ENCODE data around the gene HOXD13. TPM values are rescaled to one million over a fixed set of nuclear protein-coding genes. Genes with fewer than 3 reads are reported as not detected.
A peak's percentile ranks its signal among the peaks of the same experiment; 100 is the strongest.

The HOXD13 gene
- total RNA-seq, 4 donors from 2014 or later = not detected

DNA sequence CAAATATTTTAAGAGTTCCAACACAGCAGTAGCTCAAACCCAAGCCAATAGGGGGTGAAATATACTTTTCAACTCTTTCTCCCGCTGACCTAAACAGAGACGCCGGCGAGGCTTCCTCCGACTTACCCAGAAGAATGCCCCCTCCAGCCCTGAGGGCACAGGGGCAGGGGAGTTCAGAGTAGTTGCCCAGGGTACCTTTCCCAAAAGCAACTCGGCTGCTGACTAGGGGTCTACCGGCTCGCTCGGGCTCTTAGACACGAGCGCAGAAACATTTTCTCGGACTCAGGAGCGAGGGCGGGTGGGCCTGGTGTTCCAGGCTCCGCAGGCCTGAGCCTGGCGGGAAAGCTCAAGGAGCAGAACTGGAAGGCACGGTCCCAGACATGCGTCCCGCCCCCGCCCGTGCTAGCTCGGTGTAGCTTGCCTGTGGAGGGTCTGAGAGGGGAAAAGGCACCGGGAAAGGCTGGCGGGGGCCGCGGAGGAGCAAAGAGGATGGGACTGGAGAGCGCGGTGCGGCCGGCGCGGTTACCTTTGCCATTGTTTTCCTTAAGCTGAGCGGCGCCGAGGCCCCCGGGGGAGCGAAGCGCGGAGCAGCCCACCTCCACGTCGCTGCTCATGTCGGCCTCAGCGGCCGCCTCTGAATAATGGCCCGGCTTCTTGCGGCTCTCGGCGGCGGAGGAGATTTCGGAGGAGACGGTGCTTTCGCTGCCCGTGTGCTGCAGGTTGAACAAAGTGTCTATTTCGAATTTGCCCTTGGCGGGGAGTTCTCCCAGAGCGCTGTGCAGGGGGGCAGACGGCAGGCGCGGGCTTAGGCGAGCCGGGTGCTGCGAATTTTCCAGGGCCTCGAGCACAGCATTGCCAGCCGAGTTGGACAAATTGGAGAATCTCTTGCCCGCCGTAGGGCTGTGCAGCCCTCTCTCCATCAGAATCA is 9.4 kb upstream of the HOXD13 start:
- TF ChIP-seq, protein P1, sequence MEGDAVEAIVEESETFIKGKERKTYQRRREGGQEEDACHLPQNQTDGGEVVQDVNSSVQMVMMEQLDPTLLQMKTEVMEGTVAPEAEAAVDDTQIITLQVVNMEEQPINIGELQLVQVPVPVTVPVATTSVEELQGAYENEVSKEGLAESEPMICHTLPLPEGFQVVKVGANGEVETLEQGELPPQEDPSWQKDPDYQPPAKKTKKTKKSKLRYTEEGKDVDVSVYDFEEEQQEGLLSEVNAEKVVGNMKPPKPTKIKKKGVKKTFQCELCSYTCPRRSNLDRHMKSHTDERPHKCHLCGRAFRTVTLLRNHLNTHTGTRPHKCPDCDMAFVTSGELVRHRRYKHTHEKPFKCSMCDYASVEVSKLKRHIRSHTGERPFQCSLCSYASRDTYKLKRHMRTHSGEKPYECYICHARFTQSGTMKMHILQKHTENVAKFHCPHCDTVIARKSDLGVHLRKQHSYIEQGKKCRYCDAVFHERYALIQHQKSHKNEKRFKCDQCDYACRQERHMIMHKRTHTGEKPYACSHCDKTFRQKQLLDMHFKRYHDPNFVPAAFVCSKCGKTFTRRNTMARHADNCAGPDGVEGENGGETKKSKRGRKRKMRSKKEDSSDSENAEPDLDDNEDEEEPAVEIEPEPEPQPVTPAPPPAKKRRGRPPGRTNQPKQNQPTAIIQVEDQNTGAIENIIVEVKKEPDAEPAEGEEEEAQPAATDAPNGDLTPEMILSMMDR (IDR thresholded peaks at IDR 0.05 in 4 of 5, conservative IDR thresholded peaks at IDR 0.05 in 1 of 5) = no peak
- no peak for TF ChIP-seq POLR2A (IDR thresholded peaks at IDR 0.05)
- H3K4me3 ChIP-seq = peak overlapping the region in 1 of 4 donors; percentile 30
- peaks cover 17 to 33% of the 10 kb centered on the region in 2 donors for H3K4me1 ChIP-seq
- H3K36me3 ChIP-seq = no peaks in the 10 kb centered on the region
- H3K9me3 ChIP-seq = no peaks in the 10 kb centered on the region
- no peak overlapping the region for H3K27ac ChIP-seq
- H3K27me3 ChIP-seq = peaks cover 91 to 96% (median 95%) of the 10 kb centered on the region in 3 donors
- DNase-seq = no peak
- intact Hi-C loops (cut with DNase I; ENCODE audit: low total_unique reads) = loop anchor here (5.0 kb wide), 1 partner anchor 226 kb away; no protein-coding TSS in a partner anchor
- no peak for ATAC-seq
- in situ Hi-C loops (cut with MboI; ENCODE audit: low sequenced_read_pairs in 4 of 4) = loop anchor here in 2 of 4 donors (25.0 kb wide), 1 partner anchor 721 kb away; no protein-coding TSS in a partner anchor

DNA sequence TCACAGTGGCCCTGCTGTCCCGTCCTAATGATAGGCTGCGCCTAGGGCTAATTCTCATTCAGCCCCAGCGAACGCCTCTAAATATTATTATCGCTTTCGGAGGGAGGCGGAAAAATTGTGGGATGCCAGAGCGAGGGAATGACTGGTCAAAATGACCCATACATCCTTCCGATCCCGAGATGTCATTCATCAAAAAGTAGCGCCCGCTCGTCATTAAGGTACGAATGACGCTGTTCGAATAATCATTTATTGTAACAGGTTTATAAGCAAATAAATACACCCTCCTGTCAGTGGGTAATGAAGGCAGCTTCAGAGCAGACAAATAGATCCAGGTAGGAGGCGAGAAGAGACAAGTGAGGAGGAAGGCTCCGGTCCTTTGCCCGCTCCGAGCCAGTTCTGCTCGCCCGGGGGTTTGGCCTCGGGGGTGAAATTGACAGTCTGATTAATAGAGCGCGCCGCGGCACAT is 8.7 kb upstream of the HOXD13 start, which contains the start of gene EVX2:
Gene EVX2, minus strand, starts transcription at position 167 of the 466 bp plus-strand sequence. CDS start 186 bp downstream, outside the sequence.
- TF ChIP-seq POLR2A (IDR thresholded peaks at IDR 0.05) = no peak
- TF ChIP-seq, protein P1 (IDR thresholded peaks at IDR 0.05 in 4 of 5, conservative IDR thresholded peaks at IDR 0.05 in 1 of 5) = no peak

DNA sequence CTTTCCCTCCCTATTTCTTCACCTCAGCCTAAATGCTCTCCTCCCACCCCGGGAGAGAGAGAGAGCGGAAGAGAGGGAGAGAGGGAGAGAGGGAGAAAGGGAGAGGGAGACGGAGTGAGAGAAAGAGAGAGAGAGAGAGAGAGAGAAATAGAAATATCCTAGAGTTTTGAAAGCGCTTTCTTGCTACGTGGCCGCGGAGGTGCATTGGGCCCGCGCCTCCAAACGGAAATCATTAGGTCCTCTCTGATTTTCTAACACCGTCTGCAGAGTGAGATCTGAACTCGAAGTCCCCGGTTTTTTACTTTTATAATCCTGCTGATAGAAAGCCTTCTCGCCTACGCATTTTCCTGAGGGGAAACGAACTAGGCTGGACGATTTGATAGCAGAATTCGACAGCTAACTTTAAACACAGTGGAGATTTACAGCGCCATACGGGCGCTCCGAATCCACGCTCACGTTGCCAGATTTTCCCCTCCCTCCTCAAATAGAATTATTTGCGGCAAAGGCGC is 7.9 kb upstream of the HOXD13 start:
- no peak for ATAC-seq

More for the DNA sequence above, 8.7 kb upstream of the HOXD13 start, which contains the start of gene EVX2:
- peaks cover 15 to 28% of the 10 kb centered on the region in 2 donors for H3K4me1 ChIP-seq
- no peaks in the 10 kb centered on the region for H3K36me3 ChIP-seq
- no peaks in the 10 kb centered on the region for H3K9me3 ChIP-seq
- no peak within 1 kb of the TSS for H3K27ac ChIP-seq
- no peak for ATAC-seq
- H3K4me3 ChIP-seq = peak within 1 kb of the TSS in 1 of 4 donors; percentile 30
- in situ Hi-C loops (cut with MboI; ENCODE audit: low sequenced_read_pairs in 4 of 4) = loop anchor here in 2 of 4 donors (25.0 kb wide), 1 partner anchor 722 kb away; no protein-coding TSS in a partner anchor
- DNase-seq = no peak
- intact Hi-C loops (cut with DNase I; ENCODE audit: low total_unique reads) = loop anchor here (5.0 kb wide), 1 partner anchor 227 kb away; no protein-coding TSS in a partner anchor
- H3K27me3 ChIP-seq = peaks cover 91 to 96% (median 95%) of the 10 kb centered on the region in 3 donors

More for the DNA sequence above, 7.9 kb upstream of the HOXD13 start:
- peaks cover 91 to 96% (median 95%) of the 10 kb centered on the region in 3 donors for H3K27me3 ChIP-seq
- H3K9me3 ChIP-seq = no peaks in the 10 kb centered on the region
- intact Hi-C loops (cut with DNase I; ENCODE audit: low total_unique reads) = loop anchor here (5.0 kb wide), 1 partner anchor 227 kb away; no protein-coding TSS in a partner anchor
- DNase-seq = no peak
- TF ChIP-seq, protein P1 (IDR thresholded peaks at IDR 0.05 in 4 of 5, conservative IDR thresholded peaks at IDR 0.05 in 1 of 5) = no peak
- no peak for TF ChIP-seq POLR2A (IDR thresholded peaks at IDR 0.05)
- in situ Hi-C loops (cut with MboI; ENCODE audit: low sequenced_read_pairs in 4 of 4) = loop anchor here in 2 of 4 donors (25.0 kb wide), 1 partner anchor 722 kb away; no protein-coding TSS in a partner anchor
- H3K36me3 ChIP-seq = no peaks in the 10 kb centered on the region
- H3K4me1 ChIP-seq = peaks cover 8 to 20% of the 10 kb centered on the region in 2 donors
- no peak overlapping the region for H3K27ac ChIP-seq
- peak overlapping the region in 1 of 4 donors; percentile 28 for H3K4me3 ChIP-seq

All from gastrocnemius medialis (tissue), 4 donors.